Measurements from ENCODE around the gene AADACL2.
"Not testable (repeated sequence)": the region's sequence is repeated elsewhere in the genome, so short reads cannot be mapped to it uniquely, and the experiment has no call there.

AADACL2 gene

GRCh38 chr3:151733613-151734012 is at the start of gene AADACL2:
AADACL2 (plus strand) TSS chr3:151733927; CDS start chr3:151734036, 109 bp downstream.
- DNase-seq: no peak

- DNase-seq: no peak
These were observed 49.6 kb upstream of the AADACL2 start for GRCh38 chr3:151684094-151684493.

- no peak for DNase-seq
These were observed 47.5 kb upstream of the AADACL2 start for GRCh38 chr3:151686257-151686656.

- DNase-seq: no peak
These were observed 46.7 kb upstream of the AADACL2 start for GRCh38 chr3:151687076-151687475.

- no peak for DNase-seq
These were observed 45.2 kb upstream of the AADACL2 start for GRCh38 chr3:151688571-151688970.

- DNase-seq: no peak
These were observed 43.1 kb upstream of the AADACL2 start for GRCh38 chr3:151690645-151691044.

- DNase-seq: no peak
These were observed 36.2 kb upstream of the AADACL2 start for GRCh38 chr3:151697496-151697895.

- DNase-seq: no peak
These were observed 26.5 kb upstream of the AADACL2 start for GRCh38 chr3:151707216-151707615.

- DNase-seq: no peak
These were observed 24.9 kb upstream of the AADACL2 start for GRCh38 chr3:151708868-151709267.

- no peak for DNase-seq
These were observed 23.9 kb upstream of the AADACL2 start for GRCh38 chr3:151709847-151710246.

GRCh38 chr3:151721294-151721693 is 12.4 kb upstream of the AADACL2 start:
- no peak for DNase-seq

- DNase-seq: no peak
These were observed 10.9 kb upstream of the AADACL2 start for GRCh38 chr3:151722856-151723255.

GRCh38 chr3:151724576-151725562 is 8.9 kb upstream of the AADACL2 start:
- no peak for DNase-seq

GRCh38 chr3:151726016-151726415 is 7.7 kb upstream of the AADACL2 start:
- no peak for DNase-seq

- no peak for DNase-seq
These were observed 866 bp upstream of the AADACL2 start for GRCh38 chr3:151732861-151733260.

GRCh38 chr3:151740581-151740980 is 6.9 kb downstream of the AADACL2 start:
- no peak for DNase-seq

GRCh38 chr3:151743855-151744254 is 10.1 kb downstream of the AADACL2 start:
- DNase-seq: no peak

GRCh38 chr3:151750181-151750580 is 16.5 kb downstream of the AADACL2 start:
- no peak for DNase-seq

GRCh38 chr3:151750678-151751077 is 17.0 kb downstream of the AADACL2 start:
- DNase-seq: no peak

GRCh38 chr3:151751161-151751560 is 17.4 kb downstream of the AADACL2 start:
- no peak for DNase-seq

- no peak for DNase-seq
These were observed 20.1 kb downstream of the AADACL2 start for GRCh38 chr3:151753846-151754245.

GRCh38 chr3:151761581-151761980 is 27.9 kb downstream of the AADACL2 start:
- no peak for DNase-seq

GRCh38 chr3:151764699-151765098 is 31.0 kb downstream of the AADACL2 start:
- DNase-seq: not testable (repeated sequence)

- DNase-seq: no peak
These were observed 32.0 kb downstream of the AADACL2 start for GRCh38 chr3:151765685-151766084.

GRCh38 chr3:151766454-151766853 is 32.7 kb downstream of the AADACL2 start:
- no peak for DNase-seq

Measured in NCI-H524 treated with DMSO at 0.1 percent for 48 hours (cell line).